WTC11 (cell line): ENCODE measurements around the gene ZMYND12.
"Not testable (repeated sequence)": the region's sequence is repeated elsewhere in the genome, so short reads cannot be mapped to it uniquely, and the experiment has no call there.

Experiments
- CREB1 ChIP-seq: sonication (generic); formaldehyde crosslinking; IDR thresholded peaks from 2 replicates; pipeline ENCODE4 v1.8.0; 2023; ENCODE audit warnings: mild to moderate bottlenecking, missing genetic modification reagents
- JAZF1 ChIP-seq: fragments of 250-450 bp; sonication (Bioruptor Pico); IDR thresholded peaks from 2 replicates; pipeline ENCODE4 v1.9.0; 2021; ENCODE audit warnings: moderate library complexity, mild to moderate bottlenecking, inconsistent platforms
- KAT7 ChIP-seq: sonication (generic); formaldehyde crosslinking; IDR thresholded peaks from 2 replicates; pipeline ENCODE4 v1.8.1; 2023; ENCODE audit warnings: missing genetic modification reagents, mild to moderate bottlenecking, borderline replicate concordance
- NR3C1 ChIP-seq: sonication (generic); formaldehyde crosslinking; conservative IDR thresholded peaks from 2 replicates; pipeline ENCODE4 v1.8.1; 2023; ENCODE audit warnings: low read depth, mild to moderate bottlenecking, missing genetic modification reagents
- SP1 ChIP-seq: sonication (generic); formaldehyde crosslinking; conservative IDR thresholded peaks from 2 replicates; pipeline ENCODE4 v1.8.1; 2022; ENCODE audit warnings: missing genetic modification reagents
- TEAD1 ChIP-seq: sonication (generic); formaldehyde crosslinking; IDR thresholded peaks from 2 replicates; pipeline ENCODE4 v1.8.0; 2022; ENCODE audit warnings: mild to moderate bottlenecking, missing genetic modification reagents
- TEAD4 ChIP-seq: sonication (generic); formaldehyde crosslinking; IDR thresholded peaks from 2 replicates; pipeline ENCODE4 v1.8.0; 2022; ENCODE audit warnings: mild to moderate bottlenecking, missing genetic modification reagents
- TF ChIP-seq, protein P1 (sequence below): sonication (generic); formaldehyde crosslinking; IDR thresholded peaks from 2 replicates; pipeline ENCODE4 v1.8.1; 2023; ENCODE audit warnings: mild to moderate bottlenecking, moderate library complexity, missing genetic modification reagents
- TF ChIP-seq, protein P2 (sequence below): fragments of 200-600 bp; IDR thresholded peaks from 2 replicates; pipeline ENCODE4 v1.8.0; 2022; ENCODE audit warnings: antibody characterized with exemption
- TF ChIP-seq, protein P3 (sequence below): sonication (generic); formaldehyde crosslinking; IDR thresholded peaks from 2 replicates; pipeline ENCODE4 v1.8.1; 2022; ENCODE audit warnings: low read depth, missing genetic modification reagents, borderline replicate concordance
- TF ChIP-seq, protein P4 (sequence below): sonication (generic); formaldehyde crosslinking; IDR thresholded peaks from 2 replicates; pipeline ENCODE4 v1.8.1; 2023; ENCODE audit warnings: mild to moderate bottlenecking, missing genetic modification reagents, moderate library complexity
- TF ChIP-seq, protein P5 (sequence below): sonication (generic); formaldehyde crosslinking; conservative IDR thresholded peaks from 2 replicates; pipeline ENCODE4 v1.8.1; 2023; ENCODE audit warnings: mild to moderate bottlenecking, low read depth, missing genetic modification reagents, moderate library complexity
- TF ChIP-seq, protein P6 (sequence below): sonication (generic); formaldehyde crosslinking; IDR thresholded peaks from 2 replicates; pipeline ENCODE4 v1.8.0; 2022; ENCODE audit warnings: missing genetic modification reagents
- TF ChIP-seq, protein P7 (sequence below): sonication (generic); formaldehyde crosslinking; IDR thresholded peaks from 2 replicates; pipeline ENCODE4 v1.8.1; 2022; ENCODE audit warnings: mild to moderate bottlenecking, moderate library complexity, missing genetic modification reagents

DNA sequence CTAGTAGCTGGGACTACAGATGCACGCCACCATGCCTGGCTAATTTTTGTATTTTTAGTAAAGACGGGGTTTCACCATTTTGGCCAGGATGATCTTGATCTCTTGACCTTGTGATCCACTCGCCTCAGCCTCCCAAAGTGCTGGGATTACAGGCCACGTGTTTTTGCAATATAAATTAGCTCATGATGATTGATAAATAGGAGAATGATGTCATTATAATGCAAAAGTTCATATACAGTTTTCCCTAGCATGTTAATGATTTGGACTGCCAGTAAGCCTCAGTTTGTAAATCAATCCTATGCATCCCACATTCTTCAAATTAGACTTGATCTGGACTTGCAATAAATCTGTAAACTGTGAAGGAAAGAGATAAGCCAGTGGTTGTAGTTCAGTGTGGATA is 21.5 kb upstream of the ZMYND12 start:
- TF ChIP-seq, protein P1, sequence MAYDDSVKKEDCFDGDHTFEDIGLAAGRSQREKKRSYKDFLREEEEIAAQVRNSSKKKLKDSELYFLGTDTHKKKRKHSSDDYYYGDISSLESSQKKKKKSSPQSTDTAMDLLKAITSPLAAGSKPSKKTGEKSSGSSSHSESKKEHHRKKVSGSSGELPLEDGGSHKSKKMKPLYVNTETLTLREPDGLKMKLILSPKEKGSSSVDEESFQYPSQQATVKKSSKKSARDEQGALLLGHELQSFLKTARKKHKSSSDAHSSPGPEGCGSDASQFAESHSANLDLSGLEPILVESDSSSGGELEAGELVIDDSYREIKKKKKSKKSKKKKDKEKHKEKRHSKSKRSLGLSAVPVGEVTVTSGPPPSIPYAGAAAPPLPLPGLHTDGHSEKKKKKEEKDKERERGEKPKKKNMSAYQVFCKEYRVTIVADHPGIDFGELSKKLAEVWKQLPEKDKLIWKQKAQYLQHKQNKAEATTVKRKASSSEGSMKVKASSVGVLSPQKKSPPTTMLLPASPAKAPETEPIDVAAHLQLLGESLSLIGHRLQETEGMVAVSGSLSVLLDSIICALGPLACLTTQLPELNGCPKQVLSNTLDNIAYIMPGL = not testable (repeated sequence)
- TF ChIP-seq, protein P2, sequence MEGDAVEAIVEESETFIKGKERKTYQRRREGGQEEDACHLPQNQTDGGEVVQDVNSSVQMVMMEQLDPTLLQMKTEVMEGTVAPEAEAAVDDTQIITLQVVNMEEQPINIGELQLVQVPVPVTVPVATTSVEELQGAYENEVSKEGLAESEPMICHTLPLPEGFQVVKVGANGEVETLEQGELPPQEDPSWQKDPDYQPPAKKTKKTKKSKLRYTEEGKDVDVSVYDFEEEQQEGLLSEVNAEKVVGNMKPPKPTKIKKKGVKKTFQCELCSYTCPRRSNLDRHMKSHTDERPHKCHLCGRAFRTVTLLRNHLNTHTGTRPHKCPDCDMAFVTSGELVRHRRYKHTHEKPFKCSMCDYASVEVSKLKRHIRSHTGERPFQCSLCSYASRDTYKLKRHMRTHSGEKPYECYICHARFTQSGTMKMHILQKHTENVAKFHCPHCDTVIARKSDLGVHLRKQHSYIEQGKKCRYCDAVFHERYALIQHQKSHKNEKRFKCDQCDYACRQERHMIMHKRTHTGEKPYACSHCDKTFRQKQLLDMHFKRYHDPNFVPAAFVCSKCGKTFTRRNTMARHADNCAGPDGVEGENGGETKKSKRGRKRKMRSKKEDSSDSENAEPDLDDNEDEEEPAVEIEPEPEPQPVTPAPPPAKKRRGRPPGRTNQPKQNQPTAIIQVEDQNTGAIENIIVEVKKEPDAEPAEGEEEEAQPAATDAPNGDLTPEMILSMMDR = not testable (repeated sequence)
- TF ChIP-seq, protein P3, sequence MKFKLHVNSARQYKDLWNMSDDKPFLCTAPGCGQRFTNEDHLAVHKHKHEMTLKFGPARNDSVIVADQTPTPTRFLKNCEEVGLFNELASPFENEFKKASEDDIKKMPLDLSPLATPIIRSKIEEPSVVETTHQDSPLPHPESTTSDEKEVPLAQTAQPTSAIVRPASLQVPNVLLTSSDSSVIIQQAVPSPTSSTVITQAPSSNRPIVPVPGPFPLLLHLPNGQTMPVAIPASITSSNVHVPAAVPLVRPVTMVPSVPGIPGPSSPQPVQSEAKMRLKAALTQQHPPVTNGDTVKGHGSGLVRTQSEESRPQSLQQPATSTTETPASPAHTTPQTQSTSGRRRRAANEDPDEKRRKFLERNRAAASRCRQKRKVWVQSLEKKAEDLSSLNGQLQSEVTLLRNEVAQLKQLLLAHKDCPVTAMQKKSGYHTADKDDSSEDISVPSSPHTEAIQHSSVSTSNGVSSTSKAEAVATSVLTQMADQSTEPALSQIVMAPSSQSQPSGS (CRISPR knock-in tag) = not testable (repeated sequence)
- TF ChIP-seq, protein P4, sequence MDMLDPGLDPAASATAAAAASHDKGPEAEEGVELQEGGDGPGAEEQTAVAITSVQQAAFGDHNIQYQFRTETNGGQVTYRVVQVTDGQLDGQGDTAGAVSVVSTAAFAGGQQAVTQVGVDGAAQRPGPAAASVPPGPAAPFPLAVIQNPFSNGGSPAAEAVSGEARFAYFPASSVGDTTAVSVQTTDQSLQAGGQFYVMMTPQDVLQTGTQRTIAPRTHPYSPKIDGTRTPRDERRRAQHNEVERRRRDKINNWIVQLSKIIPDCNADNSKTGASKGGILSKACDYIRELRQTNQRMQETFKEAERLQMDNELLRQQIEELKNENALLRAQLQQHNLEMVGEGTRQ = not testable (repeated sequence)
- not testable (repeated sequence) for TF ChIP-seq SP1 (CRISPR knock-in tag); NR3C1; CREB1; TEAD1 (CRISPR knock-in tag); KAT7 (CRISPR knock-in tag); TEAD4; JAZF1 (CRISPR knock-in tag)
- TF ChIP-seq, protein P5, sequence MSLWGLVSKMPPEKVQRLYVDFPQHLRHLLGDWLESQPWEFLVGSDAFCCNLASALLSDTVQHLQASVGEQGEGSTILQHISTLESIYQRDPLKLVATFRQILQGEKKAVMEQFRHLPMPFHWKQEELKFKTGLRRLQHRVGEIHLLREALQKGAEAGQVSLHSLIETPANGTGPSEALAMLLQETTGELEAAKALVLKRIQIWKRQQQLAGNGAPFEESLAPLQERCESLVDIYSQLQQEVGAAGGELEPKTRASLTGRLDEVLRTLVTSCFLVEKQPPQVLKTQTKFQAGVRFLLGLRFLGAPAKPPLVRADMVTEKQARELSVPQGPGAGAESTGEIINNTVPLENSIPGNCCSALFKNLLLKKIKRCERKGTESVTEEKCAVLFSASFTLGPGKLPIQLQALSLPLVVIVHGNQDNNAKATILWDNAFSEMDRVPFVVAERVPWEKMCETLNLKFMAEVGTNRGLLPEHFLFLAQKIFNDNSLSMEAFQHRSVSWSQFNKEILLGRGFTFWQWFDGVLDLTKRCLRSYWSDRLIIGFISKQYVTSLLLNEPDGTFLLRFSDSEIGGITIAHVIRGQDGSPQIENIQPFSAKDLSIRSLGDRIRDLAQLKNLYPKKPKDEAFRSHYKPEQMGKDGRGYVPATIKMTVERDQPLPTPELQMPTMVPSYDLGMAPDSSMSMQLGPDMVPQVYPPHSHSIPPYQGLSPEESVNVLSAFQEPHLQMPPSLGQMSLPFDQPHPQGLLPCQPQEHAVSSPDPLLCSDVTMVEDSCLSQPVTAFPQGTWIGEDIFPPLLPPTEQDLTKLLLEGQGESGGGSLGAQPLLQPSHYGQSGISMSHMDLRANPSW (CRISPR knock-in tag) = not testable (repeated sequence)
- TF ChIP-seq, protein P6, sequence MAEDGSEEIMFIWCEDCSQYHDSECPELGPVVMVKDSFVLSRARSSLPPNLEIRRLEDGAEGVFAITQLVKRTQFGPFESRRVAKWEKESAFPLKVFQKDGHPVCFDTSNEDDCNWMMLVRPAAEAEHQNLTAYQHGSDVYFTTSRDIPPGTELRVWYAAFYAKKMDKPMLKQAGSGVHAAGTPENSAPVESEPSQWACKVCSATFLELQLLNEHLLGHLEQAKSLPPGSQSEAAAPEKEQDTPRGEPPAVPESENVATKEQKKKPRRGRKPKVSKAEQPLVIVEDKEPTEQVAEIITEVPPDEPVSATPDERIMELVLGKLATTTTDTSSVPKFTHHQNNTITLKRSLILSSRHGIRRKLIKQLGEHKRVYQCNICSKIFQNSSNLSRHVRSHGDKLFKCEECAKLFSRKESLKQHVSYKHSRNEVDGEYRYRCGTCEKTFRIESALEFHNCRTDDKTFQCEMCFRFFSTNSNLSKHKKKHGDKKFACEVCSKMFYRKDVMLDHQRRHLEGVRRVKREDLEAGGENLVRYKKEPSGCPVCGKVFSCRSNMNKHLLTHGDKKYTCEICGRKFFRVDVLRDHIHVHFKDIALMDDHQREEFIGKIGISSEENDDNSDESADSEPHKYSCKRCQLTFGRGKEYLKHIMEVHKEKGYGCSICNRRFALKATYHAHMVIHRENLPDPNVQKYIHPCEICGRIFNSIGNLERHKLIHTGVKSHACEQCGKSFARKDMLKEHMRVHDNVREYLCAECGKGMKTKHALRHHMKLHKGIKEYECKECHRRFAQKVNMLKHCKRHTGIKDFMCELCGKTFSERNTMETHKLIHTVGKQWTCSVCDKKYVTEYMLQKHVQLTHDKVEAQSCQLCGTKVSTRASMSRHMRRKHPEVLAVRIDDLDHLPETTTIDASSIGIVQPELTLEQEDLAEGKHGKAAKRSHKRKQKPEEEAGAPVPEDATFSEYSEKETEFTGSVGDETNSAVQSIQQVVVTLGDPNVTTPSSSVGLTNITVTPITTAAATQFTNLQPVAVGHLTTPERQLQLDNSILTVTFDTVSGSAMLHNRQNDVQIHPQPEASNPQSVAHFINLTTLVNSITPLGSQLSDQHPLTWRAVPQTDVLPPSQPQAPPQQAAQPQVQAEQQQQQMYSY (CRISPR knock-in tag) = not testable (repeated sequence)
- TF ChIP-seq, protein P7, sequence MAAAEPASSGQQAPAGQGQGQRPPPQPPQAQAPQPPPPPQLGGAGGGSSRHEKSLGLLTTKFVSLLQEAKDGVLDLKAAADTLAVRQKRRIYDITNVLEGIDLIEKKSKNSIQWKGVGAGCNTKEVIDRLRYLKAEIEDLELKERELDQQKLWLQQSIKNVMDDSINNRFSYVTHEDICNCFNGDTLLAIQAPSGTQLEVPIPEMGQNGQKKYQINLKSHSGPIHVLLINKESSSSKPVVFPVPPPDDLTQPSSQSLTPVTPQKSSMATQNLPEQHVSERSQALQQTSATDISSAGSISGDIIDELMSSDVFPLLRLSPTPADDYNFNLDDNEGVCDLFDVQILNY (CRISPR knock-in tag) = not testable (repeated sequence)
